ENCODE data around the gene SLC52A1. TPM values are rescaled to one million over a fixed set of nuclear protein-coding genes. Genes with fewer than 3 reads are reported as not detected.

The SLC52A1 gene
- total and polyA plus RNA-seq, 12 donors = 0.24 to 0.40 TPM; not detected in 10

DNA sequence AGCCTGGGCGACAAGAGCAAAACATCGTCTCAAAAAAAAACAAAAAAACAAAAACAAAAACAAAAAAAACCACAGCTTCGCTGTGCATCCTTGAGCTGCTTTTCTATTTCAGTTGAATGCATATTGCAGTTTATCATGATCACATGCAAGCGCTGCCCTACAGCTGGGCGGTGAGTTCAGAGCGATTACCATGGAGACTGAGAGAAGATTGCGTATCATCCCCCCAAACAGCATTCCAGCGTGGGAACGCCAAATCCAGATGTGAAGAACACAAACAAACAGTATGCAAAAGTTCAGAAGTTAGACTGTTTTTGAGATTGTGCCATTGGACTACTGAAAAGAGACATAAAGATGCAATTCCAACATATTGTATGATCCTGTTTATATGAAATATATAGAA, 15.1 kb upstream of the SLC52A1 start:
- TF ChIP-seq, protein P1, sequence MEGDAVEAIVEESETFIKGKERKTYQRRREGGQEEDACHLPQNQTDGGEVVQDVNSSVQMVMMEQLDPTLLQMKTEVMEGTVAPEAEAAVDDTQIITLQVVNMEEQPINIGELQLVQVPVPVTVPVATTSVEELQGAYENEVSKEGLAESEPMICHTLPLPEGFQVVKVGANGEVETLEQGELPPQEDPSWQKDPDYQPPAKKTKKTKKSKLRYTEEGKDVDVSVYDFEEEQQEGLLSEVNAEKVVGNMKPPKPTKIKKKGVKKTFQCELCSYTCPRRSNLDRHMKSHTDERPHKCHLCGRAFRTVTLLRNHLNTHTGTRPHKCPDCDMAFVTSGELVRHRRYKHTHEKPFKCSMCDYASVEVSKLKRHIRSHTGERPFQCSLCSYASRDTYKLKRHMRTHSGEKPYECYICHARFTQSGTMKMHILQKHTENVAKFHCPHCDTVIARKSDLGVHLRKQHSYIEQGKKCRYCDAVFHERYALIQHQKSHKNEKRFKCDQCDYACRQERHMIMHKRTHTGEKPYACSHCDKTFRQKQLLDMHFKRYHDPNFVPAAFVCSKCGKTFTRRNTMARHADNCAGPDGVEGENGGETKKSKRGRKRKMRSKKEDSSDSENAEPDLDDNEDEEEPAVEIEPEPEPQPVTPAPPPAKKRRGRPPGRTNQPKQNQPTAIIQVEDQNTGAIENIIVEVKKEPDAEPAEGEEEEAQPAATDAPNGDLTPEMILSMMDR (IDR thresholded peaks at IDR 0.05) = no peak
- TF ChIP-seq POLR2A (IDR thresholded peaks at IDR 0.05) = no peak
- Histone ChIP-seq H3K9me3 (replicated peaks in 1 of 3) (no peaks in the 10 kb centered on the region), H3K27me3 (no peaks in the 10 kb centered on the region), H3K36me3 (replicated peaks in 1 of 2) (no peaks in the 10 kb centered on the region), H3K4me3 (no peak overlapping the region), H3K4me1 (replicated peaks in 1 of 2) (no peaks in the 10 kb centered on the region), H3K27ac (no peak overlapping the region)
- DNase-seq = no peak
- intact Hi-C loops (cut with DNase I) = no loop called here
- WGBS, 4 donors = 73 to 80% (median 75%) methylated on average over 9 of the region's 9 CpGs

DNA sequence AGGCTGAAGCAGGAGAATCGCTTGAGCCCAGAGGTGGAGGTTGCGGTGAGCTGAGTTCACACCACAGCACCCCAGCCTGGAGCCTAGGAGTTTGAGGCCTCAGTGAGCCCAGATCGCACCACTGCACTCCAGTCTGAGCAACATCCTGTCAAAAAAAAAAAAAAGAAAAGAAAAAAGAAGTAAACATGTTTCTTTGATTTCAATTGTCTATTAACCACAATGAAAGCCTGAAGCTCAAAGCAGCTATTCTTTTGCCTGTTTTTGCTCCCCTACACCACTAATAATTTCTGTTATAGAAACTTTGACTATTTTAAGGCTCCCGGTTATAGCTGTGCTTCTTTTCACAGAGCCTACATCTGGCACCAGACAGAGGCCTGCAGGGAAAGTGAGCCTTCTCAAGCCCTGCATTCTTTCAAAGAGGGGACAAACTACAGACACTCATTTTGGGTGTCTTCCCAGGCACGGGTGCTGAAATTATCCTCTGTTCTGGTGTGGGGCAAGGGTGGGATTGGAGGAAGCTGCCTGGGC, 14.2 kb upstream of the SLC52A1 start:
- WGBS, 4 donors = 68 to 76% (median 72%) methylated on average over 5 of the region's 5 CpGs
- Histone ChIP-seq H3K27me3 (no peaks in the 10 kb centered on the region), H3K9me3 (replicated peaks in 1 of 3) (no peaks in the 10 kb centered on the region), H3K4me3 (no peak overlapping the region), H3K4me1 (replicated peaks in 1 of 2) (no peaks in the 10 kb centered on the region), H3K27ac (no peak overlapping the region), H3K36me3 (replicated peaks in 1 of 2) (no peaks in the 10 kb centered on the region)
- DNase-seq = no peak
- intact Hi-C loops (cut with DNase I) = no loop called here
- TF ChIP-seq, protein P1 (IDR thresholded peaks at IDR 0.05) = no peak
- no peak for TF ChIP-seq POLR2A (IDR thresholded peaks at IDR 0.05)

DNA sequence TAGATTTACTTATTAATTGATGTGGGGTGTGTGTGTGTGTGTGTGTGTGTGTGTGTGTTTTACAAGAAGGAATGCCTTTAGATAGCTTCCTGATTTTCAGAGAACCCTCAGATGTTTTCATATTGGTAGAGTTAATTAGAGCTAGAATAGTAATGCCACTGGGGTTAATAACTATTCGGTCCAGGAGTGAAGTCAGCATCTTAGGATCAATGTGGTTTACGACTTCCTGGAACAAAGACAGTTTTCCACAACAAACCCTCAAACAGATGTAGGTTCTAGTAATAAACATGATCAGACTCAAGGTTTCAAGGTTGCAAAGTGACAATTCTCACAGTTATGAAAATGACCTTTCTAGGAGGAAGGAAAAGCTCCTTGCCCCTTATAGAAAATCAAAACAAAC, 12.2 kb upstream of the SLC52A1 start:
- intact Hi-C loops (cut with DNase I) = no loop called here
- 35 to 56% (median 47%) methylated on average over 2 of the region's 2 CpGs for WGBS, 4 donors
- H3K27ac ChIP-seq = no peak overlapping the region

DNA sequence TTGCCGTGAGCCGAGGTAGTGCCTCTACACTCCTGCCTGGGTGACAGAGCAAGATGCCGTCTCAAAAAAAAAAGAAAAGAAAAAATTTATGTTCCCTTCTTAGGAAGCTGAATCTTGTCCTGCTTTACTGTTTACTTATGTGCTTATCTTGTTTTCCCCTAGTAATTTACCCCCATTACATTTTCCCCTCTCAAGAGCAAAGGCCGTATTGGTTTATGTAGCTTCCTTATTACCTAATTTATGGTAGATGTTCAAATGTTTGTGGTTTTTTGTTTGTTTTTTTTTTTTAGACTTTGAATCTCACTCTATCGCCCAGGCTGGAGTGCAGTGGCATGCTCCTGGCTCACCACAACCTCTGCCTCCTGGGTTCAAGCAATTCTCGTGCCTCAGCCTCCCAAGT, 10.3 kb upstream of the SLC52A1 start:
- no peak overlapping the region for H3K27ac ChIP-seq
- no peaks in the 10 kb centered on the region for H3K4me1 ChIP-seq (replicated peaks in 1 of 2)
- WGBS, 4 donors = 76 to 88% (median 85%) methylated on average over 6 of the region's 6 CpGs
- no peak overlapping the region for H3K4me3 ChIP-seq
- no peak for TF ChIP-seq POLR2A (IDR thresholded peaks at IDR 0.05)
- TF ChIP-seq, protein P1 (IDR thresholded peaks at IDR 0.05) = no peak
- intact Hi-C loops (cut with DNase I) = no loop called here
- H3K36me3 ChIP-seq (replicated peaks in 1 of 2) = no peaks in the 10 kb centered on the region
- H3K27me3 ChIP-seq = no peaks in the 10 kb centered on the region
- no peak for DNase-seq
- no peaks in the 10 kb centered on the region for H3K9me3 ChIP-seq (replicated peaks in 1 of 3)

More for the DNA sequence above, 12.2 kb upstream of the SLC52A1 start:
- TF ChIP-seq, protein P1 (IDR thresholded peaks at IDR 0.05) = no peak
- TF ChIP-seq POLR2A (IDR thresholded peaks at IDR 0.05) = no peak
- H3K9me3 ChIP-seq (replicated peaks in 1 of 3) = no peaks in the 10 kb centered on the region
- no peak for DNase-seq
- no peaks in the 10 kb centered on the region for H3K4me1 ChIP-seq (replicated peaks in 1 of 2)
- H3K36me3 ChIP-seq (replicated peaks in 1 of 2) = no peaks in the 10 kb centered on the region
- H3K27me3 ChIP-seq = no peaks in the 10 kb centered on the region
- no peak overlapping the region for H3K4me3 ChIP-seq

All from adrenal gland (tissue), 12 donors.